GM12878 (cell line): ENCODE measurements around the gene EEF1G. TPM values are rescaled to one million over a fixed set of nuclear protein-coding genes. Genes with fewer than 3 reads are reported as not detected.

Experiments
- ASH2L ChIP-seq: fragments of 300-600, 200-600 bp; sonication (generic); IDR thresholded peaks from 2 replicates; pipeline ENCODE4 v1.6.1; 2017; ENCODE audit warnings: low read depth, mild to moderate bottlenecking, borderline replicate concordance
- ATF2 ChIP-seq: IDR thresholded peaks from 2 replicates; pipeline ENCODE4 v1.6.1; 2012; ENCODE audit warnings: low read length, inconsistent platforms
- ATF7 ChIP-seq: fragments of 450-650 bp; IDR thresholded peaks from 2 replicates; pipeline ENCODE4 v1.6.1; 2016; ENCODE audit warnings: low read depth, mild to moderate bottlenecking
- ETV6 ChIP-seq, 2 experiments: fragments of 450-650 bp in 1 of 2; IDR thresholded peaks in 1 of 2; conservative IDR thresholded peaks in 1 of 2; 2 replicates each; pipeline ENCODE4 v1.6.1; 2014; ENCODE audit warnings: antibody characterized with exemption in 1 of 2, borderline replicate concordance in 1 of 2, low read depth in 1 of 2, mild to moderate bottlenecking in 1 of 2, moderate library complexity in 1 of 2
- FOXK2 ChIP-seq: fragments of 450-650 bp; IDR thresholded peaks from 2 replicates; pipeline ENCODE4 v1.6.1; 2017; ENCODE audit warnings: mild to moderate bottlenecking, moderate library complexity
- HDAC2 ChIP-seq: fragments of 200-600 bp; sonication (generic); IDR thresholded peaks from 2 replicates; pipeline ENCODE4 v1.6.1; 2017
- MXI1 ChIP-seq: fragments of 150-350 bp; IDR thresholded peaks from 2 replicates; pipeline ENCODE4 v1.6.1; 2011; ENCODE audit warnings: low read depth, mild to moderate bottlenecking, inconsistent platforms, low read length, improper control_type of control experiment
- SIN3A ChIP-seq: IDR thresholded peaks from 2 replicates; pipeline ENCODE4 v1.6.1; 2012; ENCODE audit warnings: low read depth, low read length, improper control_type of control experiment
- SIX5 ChIP-seq: IDR thresholded peaks from 2 replicates; pipeline ENCODE4 v1.6.1; 2011; ENCODE audit warnings: mild to moderate bottlenecking, low read depth, low read length, moderate library complexity; ENCODE audit not compliant: severe bottlenecking
- SREBF1 ChIP-seq: IDR thresholded peaks from 2 replicates; pipeline ENCODE4 v1.6.1; 2012; ENCODE audit warnings: mild to moderate bottlenecking, low read length
- STAT3 ChIP-seq: IDR thresholded peaks from 2 replicates; pipeline ENCODE4 v1.6.1; 2011; ENCODE audit warnings: low read depth, low read length, improper control_type of control experiment
- ZNF622 ChIP-seq: fragments of 450-650 bp; IDR thresholded peaks from 2 replicates; pipeline ENCODE4 v1.6.1; 2017; ENCODE audit warnings: mild to moderate bottlenecking, inconsistent platforms
- polyA plus RNA-seq, 11 experiments: library from polyadenylated mRNA; depleted of rRNA in 4 of 11; unstranded in 6 of 11; stranded (reverse) in 5 of 11; fragments of >200 nt; fragmentation: Nextera tagmentation in 4 of 11; fragmentation: Illumina TruSeq in 1 of 11; extraction: Ambion mirVana in 4 of 11; extraction: Trizol in 1 of 11; gene quantifications; 1 replicate in 1 of 11; 2 replicates in 10 of 11; pipeline versions ENCODE4 v1.2.1 to v1.2.3, GENCODE V29; 2011 to 2016; ENCODE audit warnings: inconsistent platforms in 2 of 11, missing spikeins in 2 of 11, low read depth in 1 of 11
- total RNA-seq, 4 experiments: library from RNA; depleted of rRNA in 3 of 4; stranded (reverse); fragments of >200 nt in 3 of 4; fragmentation: Illumina TruSeq in 1 of 4; extraction: Trizol in 1 of 4; gene quantifications; 2 replicates each; pipeline versions ENCODE4 v1.2.1 to v1.2.3, GENCODE V29; 2013 to 2021
- TF ChIP-seq, protein P1 (sequence below): fragments of 450-650 bp; formaldehyde crosslinking; IDR thresholded peaks from 2 replicates; pipeline ENCODE4 v1.5.0; 2022; ENCODE audit warnings: mild to moderate bottlenecking, missing genetic modification characterization
- TF ChIP-seq, protein P2 (sequence below): IDR thresholded peaks from 2 replicates; pipeline ENCODE4 v1.6.1; 2011; ENCODE audit warnings: borderline replicate concordance, low read depth, mild to moderate bottlenecking, moderate library complexity, mixed read lengths, low read length; ENCODE audit not compliant: insufficient read depth; ENCODE audit errors: extremely low read length
- TF ChIP-seq, protein P3 (sequence below): fragments of 450-650 bp; IDR thresholded peaks from 2 replicates; pipeline ENCODE4 v1.6.1; 2017; ENCODE audit warnings: mild to moderate bottlenecking, moderate library complexity
- TF ChIP-seq, protein P4 (sequence below), 3 experiments: IDR thresholded peaks in 2 of 3; conservative IDR thresholded peaks in 1 of 3; 2 replicates each; pipeline ENCODE4 v1.5.1; 2011; ENCODE audit warnings: low read depth in 3 of 3, low read length in 3 of 3, mild to moderate bottlenecking in 3 of 3, control low read depth in 2 of 3, moderate library complexity in 2 of 3, inconsistent platforms in 1 of 3, mixed read lengths in 1 of 3; ENCODE audit not compliant: control insufficient read depth in 2 of 3, insufficient read depth in 1 of 3; ENCODE audit errors: extremely low read depth in 1 of 3

The EEF1G gene
- total and polyA plus RNA-seq, 10 of the 15 experiments (the other 5 are each of a cell fraction or from before 2014, with no cell fraction given) = 850 to 2,739 (median 2,277) TPM

- TF ChIP-seq, protein P1, sequence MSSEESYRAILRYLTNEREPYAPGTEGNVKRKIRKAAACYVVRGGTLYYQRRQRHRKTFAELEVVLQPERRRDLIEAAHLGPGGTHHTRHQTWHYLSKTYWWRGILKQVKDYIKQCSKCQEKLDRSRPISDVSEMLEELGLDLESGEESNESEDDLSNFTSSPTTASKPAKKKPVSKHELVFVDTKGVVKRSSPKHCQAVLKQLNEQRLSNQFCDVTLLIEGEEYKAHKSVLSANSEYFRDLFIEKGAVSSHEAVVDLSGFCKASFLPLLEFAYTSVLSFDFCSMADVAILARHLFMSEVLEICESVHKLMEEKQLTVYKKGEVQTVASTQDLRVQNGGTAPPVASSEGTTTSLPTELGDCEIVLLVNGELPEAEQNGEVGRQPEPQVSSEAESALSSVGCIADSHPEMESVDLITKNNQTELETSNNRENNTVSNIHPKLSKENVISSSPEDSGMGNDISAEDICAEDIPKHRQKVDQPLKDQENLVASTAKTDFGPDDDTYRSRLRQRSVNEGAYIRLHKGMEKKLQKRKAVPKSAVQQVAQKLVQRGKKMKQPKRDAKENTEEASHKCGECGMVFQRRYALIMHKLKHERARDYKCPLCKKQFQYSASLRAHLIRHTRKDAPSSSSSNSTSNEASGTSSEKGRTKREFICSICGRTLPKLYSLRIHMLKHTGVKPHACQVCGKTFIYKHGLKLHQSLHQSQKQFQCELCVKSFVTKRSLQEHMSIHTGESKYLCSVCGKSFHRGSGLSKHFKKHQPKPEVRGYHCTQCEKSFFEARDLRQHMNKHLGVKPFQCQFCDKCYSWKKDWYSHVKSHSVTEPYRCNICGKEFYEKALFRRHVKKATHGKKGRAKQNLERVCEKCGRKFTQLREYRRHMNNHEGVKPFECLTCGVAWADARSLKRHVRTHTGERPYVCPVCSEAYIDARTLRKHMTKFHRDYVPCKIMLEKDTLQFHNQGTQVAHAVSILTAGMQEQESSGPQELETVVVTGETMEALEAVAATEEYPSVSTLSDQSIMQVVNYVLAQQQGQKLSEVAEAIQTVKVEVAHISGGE (CRISPR knock-in tag) = peak; percentile 74
- TF ChIP-seq, protein P2, sequence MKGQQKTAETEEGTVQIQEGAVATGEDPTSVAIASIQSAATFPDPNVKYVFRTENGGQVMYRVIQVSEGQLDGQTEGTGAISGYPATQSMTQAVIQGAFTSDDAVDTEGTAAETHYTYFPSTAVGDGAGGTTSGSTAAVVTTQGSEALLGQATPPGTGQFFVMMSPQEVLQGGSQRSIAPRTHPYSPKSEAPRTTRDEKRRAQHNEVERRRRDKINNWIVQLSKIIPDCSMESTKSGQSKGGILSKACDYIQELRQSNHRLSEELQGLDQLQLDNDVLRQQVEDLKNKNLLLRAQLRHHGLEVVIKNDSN = peak; percentile 74
- peak; percentile 99 for TF ChIP-seq MXI1
- TF ChIP-seq ATF7 = peak; percentile 99
- no peak for TF ChIP-seq STAT3
- TF ChIP-seq, protein P3, sequence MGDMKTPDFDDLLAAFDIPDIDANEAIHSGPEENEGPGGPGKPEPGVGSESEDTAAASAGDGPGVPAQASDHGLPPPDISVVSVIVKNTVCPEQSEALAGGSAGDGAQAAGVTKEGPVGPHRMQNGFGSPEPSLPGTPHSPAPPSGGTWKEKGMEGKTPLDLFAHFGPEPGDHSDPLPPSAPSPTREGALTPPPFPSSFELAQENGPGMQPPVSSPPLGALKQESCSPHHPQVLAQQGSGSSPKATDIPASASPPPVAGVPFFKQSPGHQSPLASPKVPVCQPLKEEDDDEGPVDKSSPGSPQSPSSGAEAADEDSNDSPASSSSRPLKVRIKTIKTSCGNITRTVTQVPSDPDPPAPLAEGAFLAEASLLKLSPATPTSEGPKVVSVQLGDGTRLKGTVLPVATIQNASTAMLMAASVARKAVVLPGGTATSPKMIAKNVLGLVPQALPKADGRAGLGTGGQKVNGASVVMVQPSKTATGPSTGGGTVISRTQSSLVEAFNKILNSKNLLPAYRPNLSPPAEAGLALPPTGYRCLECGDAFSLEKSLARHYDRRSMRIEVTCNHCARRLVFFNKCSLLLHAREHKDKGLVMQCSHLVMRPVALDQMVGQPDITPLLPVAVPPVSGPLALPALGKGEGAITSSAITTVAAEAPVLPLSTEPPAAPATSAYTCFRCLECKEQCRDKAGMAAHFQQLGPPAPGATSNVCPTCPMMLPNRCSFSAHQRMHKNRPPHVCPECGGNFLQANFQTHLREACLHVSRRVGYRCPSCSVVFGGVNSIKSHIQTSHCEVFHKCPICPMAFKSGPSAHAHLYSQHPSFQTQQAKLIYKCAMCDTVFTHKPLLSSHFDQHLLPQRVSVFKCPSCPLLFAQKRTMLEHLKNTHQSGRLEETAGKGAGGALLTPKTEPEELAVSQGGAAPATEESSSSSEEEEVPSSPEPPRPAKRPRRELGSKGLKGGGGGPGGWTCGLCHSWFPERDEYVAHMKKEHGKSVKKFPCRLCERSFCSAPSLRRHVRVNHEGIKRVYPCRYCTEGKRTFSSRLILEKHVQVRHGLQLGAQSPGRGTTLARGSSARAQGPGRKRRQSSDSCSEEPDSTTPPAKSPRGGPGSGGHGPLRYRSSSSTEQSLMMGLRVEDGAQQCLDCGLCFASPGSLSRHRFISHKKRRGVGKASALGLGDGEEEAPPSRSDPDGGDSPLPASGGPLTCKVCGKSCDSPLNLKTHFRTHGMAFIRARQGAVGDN = peak; percentile 95
- TF ChIP-seq FOXK2 = no peak
- TF ChIP-seq SIX5 = peak; percentile 20
- peak in 1 of 2 experiments; percentile 88; a peak in 2 of 4 replicates for TF ChIP-seq ETV6 (conservative IDR thresholded peaks at IDR 0.05 in 1 of 2, IDR thresholded peaks at IDR 0.05 in 1 of 2; ENCODE audit: borderline replicate concordance in 1 of 2, low read depth in 1 of 2)
- TF ChIP-seq ATF2 = peak; percentile 89
- TF ChIP-seq, protein P4, sequence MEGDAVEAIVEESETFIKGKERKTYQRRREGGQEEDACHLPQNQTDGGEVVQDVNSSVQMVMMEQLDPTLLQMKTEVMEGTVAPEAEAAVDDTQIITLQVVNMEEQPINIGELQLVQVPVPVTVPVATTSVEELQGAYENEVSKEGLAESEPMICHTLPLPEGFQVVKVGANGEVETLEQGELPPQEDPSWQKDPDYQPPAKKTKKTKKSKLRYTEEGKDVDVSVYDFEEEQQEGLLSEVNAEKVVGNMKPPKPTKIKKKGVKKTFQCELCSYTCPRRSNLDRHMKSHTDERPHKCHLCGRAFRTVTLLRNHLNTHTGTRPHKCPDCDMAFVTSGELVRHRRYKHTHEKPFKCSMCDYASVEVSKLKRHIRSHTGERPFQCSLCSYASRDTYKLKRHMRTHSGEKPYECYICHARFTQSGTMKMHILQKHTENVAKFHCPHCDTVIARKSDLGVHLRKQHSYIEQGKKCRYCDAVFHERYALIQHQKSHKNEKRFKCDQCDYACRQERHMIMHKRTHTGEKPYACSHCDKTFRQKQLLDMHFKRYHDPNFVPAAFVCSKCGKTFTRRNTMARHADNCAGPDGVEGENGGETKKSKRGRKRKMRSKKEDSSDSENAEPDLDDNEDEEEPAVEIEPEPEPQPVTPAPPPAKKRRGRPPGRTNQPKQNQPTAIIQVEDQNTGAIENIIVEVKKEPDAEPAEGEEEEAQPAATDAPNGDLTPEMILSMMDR (IDR thresholded peaks at IDR 0.05 in 2 of 3, conservative IDR thresholded peaks at IDR 0.05 in 1 of 3; ENCODE audit: control insufficient read depth in 2 of 3, extremely low read depth in 1 of 3, insufficient read depth in 1 of 3, low read depth in 3 of 3, low read length in 3 of 3) = no peak
- no peak for TF ChIP-seq SIN3A
- no peak for TF ChIP-seq HDAC2
- TF ChIP-seq ASH2L = no peak
- TF ChIP-seq ZNF622 = no peak
- TF ChIP-seq SREBF1 = peak; percentile 53; the same call in 1 of the 2 replicates
Measured at GRCh38 chr11:62621567-62622470, 48.1 kb upstream of the EEF1G start, which contains the start of gene B3GAT3 (continued).
